CD14-positive monocyte (primary cell): ENCODE data around the gene CYP4V2. TPM values are rescaled to one million over a fixed set of nuclear protein-coding genes. Genes with fewer than 3 reads are reported as not detected.
A peak's percentile ranks its signal among the peaks of the same experiment; 100 is the strongest.

Experiments used
- DNase-seq, 3 donors: peaks; one replicate each; pipeline ENCODE4 v3.0.0-alpha.2; 2011 to 2022
- H2AFZ ChIP-seq: 2 replicates; pipeline ENCODE4 v1.6.0; 2012; ENCODE audit warnings: mild to moderate bottlenecking, low read depth, low read length, inconsistent platforms; ENCODE audit not compliant: insufficient read depth, poor library complexity, severe bottlenecking
- H3K27ac ChIP-seq, 2 donors: 1 replicate in 1 of 2; 2 replicates in 1 of 2; pipeline ENCODE4 v1.5.1; 2012 to 2013; ENCODE audit warnings: low read length in 2 of 2, control low read depth in 1 of 2, inconsistent platforms in 1 of 2, low read depth in 1 of 2, mild to moderate bottlenecking in 1 of 2
- H3K27me3 ChIP-seq, 2 donors: one replicate each; pipeline versions ENCODE4 v1.6.0 to v1.6.1; 2011 to 2013; ENCODE audit warnings: low read length in 2 of 2; ENCODE audit not compliant: control insufficient read depth in 2 of 2, insufficient read depth in 2 of 2
- H3K36me3 ChIP-seq, 2 donors: replicated peaks in 1 of 2; 1 replicate in 1 of 2; 2 replicates in 1 of 2; pipeline versions ENCODE4 v1.5.1 to v1.6.1; 2012 to 2013; ENCODE audit warnings: low read length in 2 of 2, control low read depth in 1 of 2, inconsistent platforms in 1 of 2, mild to moderate bottlenecking in 1 of 2; ENCODE audit not compliant: insufficient read depth in 2 of 2, control insufficient read depth in 1 of 2
- H3K4me1 ChIP-seq, 2 donors: 1 replicate in 1 of 2; 2 replicates in 1 of 2; pipeline versions ENCODE4 v1.5.1 to v1.6.1; 2012 to 2013; ENCODE audit warnings: low read length in 2 of 2, control low read depth in 1 of 2, inconsistent platforms in 1 of 2, mild to moderate bottlenecking in 1 of 2, moderate library complexity in 1 of 2; ENCODE audit not compliant: insufficient read depth in 2 of 2, control insufficient read depth in 1 of 2
- H3K4me2 ChIP-seq: replicated peaks from 2 replicates; pipeline ENCODE3; 2012; ENCODE audit warnings: low read length, moderate library complexity, mild to moderate bottlenecking; ENCODE audit not compliant: poor library complexity, severe bottlenecking; ENCODE audit errors: extremely low read depth
- H3K4me3 ChIP-seq, 3 experiments: fragments of 200-600 bp in 1 of 3; sonication (generic) in 1 of 3; replicated peaks in 1 of 3; 1 replicate in 2 of 3; 2 replicates in 1 of 3; pipeline ENCODE4 v1.5.1; 2011 to 2013; ENCODE audit warnings: low read length in 3 of 3, mild to moderate bottlenecking in 3 of 3, control low read depth in 2 of 3, low read depth in 2 of 3, inconsistent platforms in 1 of 3, moderate library complexity in 1 of 3
- H3K79me2 ChIP-seq: 2 replicates; pipeline ENCODE4 v1.6.0; 2012; ENCODE audit warnings: mild to moderate bottlenecking, control low read depth, inconsistent platforms, low read length, moderate library complexity; ENCODE audit not compliant: insufficient read depth
- H3K9ac ChIP-seq: 2 replicates; pipeline ENCODE4 v1.6.0; 2017; ENCODE audit warnings: low read length, mild to moderate bottlenecking; ENCODE audit not compliant: insufficient read depth, poor library complexity, severe bottlenecking
- H3K9me3 ChIP-seq, 2 donors: replicated peaks in 1 of 2; 1 replicate in 1 of 2; 2 replicates in 1 of 2; pipeline versions ENCODE4 v1.5.1 to v1.6.1; 2012 to 2013; ENCODE audit warnings: low read length in 2 of 2, control low read depth in 1 of 2; ENCODE audit not compliant: control insufficient read depth in 1 of 2, insufficient read depth in 1 of 2
- H4K20me1 ChIP-seq: 2 replicates; pipeline ENCODE4 v1.6.0; 2012; ENCODE audit warnings: mild to moderate bottlenecking, low read length, control low read depth, moderate library complexity; ENCODE audit not compliant: insufficient read depth
- H3K27ac Mint-ChIP-seq, 7 donors: one replicate each; pipeline ENCODE4 v1.8.0; 2020; ENCODE audit warnings: mild to moderate bottlenecking in 7 of 7, mixed read lengths in 7 of 7, moderate library complexity in 6 of 7, inconsistent platforms in 2 of 7
- H3K27me3 Mint-ChIP-seq, 3 donors: one replicate each; pipeline ENCODE4 v1.8.0; 2021 to 2022; ENCODE audit warnings: low read depth in 3 of 3, mild to moderate bottlenecking in 3 of 3, mixed read lengths in 3 of 3, moderate library complexity in 3 of 3, inconsistent platforms in 1 of 3
- H3K36me3 Mint-ChIP-seq, 2 donors: one replicate each; pipeline ENCODE4 v1.8.0; 2020; ENCODE audit warnings: mixed read lengths in 2 of 2, inconsistent platforms in 1 of 2, mild to moderate bottlenecking in 1 of 2
- H3K4me1 Mint-ChIP-seq: one replicate; pipeline ENCODE4 v1.8.0; 2020; ENCODE audit warnings: mild to moderate bottlenecking, mixed read lengths
- H3K4me3 Mint-ChIP-seq, 2 donors: one replicate each; pipeline ENCODE4 v1.8.0; 2020; ENCODE audit warnings: mild to moderate bottlenecking in 2 of 2, mixed read lengths in 2 of 2, moderate library complexity in 1 of 2
- H3K9me3 Mint-ChIP-seq, 7 donors: one replicate each; pipeline ENCODE4 v1.8.0; 2020 to 2022; ENCODE audit warnings: mixed read lengths in 7 of 7, mild to moderate bottlenecking in 6 of 7, moderate library complexity in 6 of 7, inconsistent platforms in 2 of 7
- CTCF ChIP-seq: fragments of 200-600 bp; IDR thresholded peaks from one replicate; pipeline ENCODE4 v1.8.0; 2022; ENCODE audit warnings: antibody characterized with exemption, mild to moderate bottlenecking
- WGBS: methylation state at CpG from one replicate; pipeline ENCODE4 v1.1.5; 2013; ENCODE audit warnings: missing lambda C conversion rate; ENCODE audit not compliant: insufficient coverage; 5-methylcytosine and 5-hydroxymethylcytosine counted together
- intact Hi-C, 2 donors: fragments of 100-400 bp; cut with micrococcal nuclease; formaldehyde crosslinking; loops; one replicate each; pipeline versions ENCODE4 v1.15.0 to v1.15.1; 2023
- polyA plus RNA-seq, 3 donors: library from polyadenylated mRNA; depleted of rRNA in 1 of 3; unstranded in 2 of 3; stranded (reverse) in 1 of 3; fragments of 300-500 nt in 2 of 3; fragments of >200 nt in 1 of 3; fragmentation: Illumina TruSeq in 2 of 3; gene quantifications; 1 replicate in 2 of 3; 2 replicates in 1 of 3; pipeline ENCODE4 v1.2.3, GENCODE V29; 2012 to 2021

CYP4V2 gene
- polyA plus RNA-seq, 3 donors: 6.3 to 10.5 (median 6.3) TPM

DNA sequence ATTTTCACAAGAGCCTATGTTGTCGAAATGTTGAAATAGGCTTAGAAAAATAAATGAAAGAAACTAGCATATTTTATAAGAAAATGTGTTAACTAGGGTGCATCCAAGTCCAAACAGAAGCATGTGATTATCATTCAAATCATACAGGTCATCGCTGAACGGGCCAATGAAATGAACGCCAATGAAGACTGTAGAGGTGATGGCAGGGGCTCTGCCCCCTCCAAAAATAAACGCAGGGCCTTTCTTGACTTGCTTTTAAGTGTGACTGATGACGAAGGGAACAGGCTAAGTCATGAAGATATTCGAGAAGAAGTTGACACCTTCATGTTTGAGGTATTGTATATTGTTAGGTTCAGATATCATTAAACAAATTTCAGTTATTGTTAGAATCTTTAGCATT lies 9.6 kb downstream of the CYP4V2 start:
- TF ChIP-seq CTCF: no peak
- Mint-ChIP-seq H3K4me1 (peaks cover 6% of the 10 kb centered on the region), H3K4me3 (no peak overlapping the region), H3K27me3 (no peaks in the 10 kb centered on the region), H3K27ac (peak overlapping the region in 1 of 7 donors; percentile 61), H3K36me3 (peaks cover 11 to 12% of the 10 kb centered on the region in 2 donors), H3K9me3 (peaks cover 0 to 8% (median 3%) of the 10 kb centered on the region in 7 donors)
- peaks cover 0 to 15% of the 10 kb centered on the region in 2 donors for H3K36me3 ChIP-seq
- no peak for DNase-seq
- peaks cover 0 to 9% of the 10 kb centered on the region in 2 donors for H3K9me3 ChIP-seq
- no peak overlapping the region for H3K4me2 ChIP-seq
- H3K27me3 ChIP-seq: no peaks in the 10 kb centered on the region
- H2AFZ ChIP-seq: no peak overlapping the region
- H3K4me1 ChIP-seq: no peaks in the 10 kb centered on the region
- 100% methylated on average over 3 of the region's 7 CpGs for WGBS
- intact Hi-C loops: no loop called here
- H3K79me2 ChIP-seq: no peaks in the 10 kb centered on the region
- H4K20me1 ChIP-seq: no peaks in the 10 kb centered on the region
- H3K9ac ChIP-seq: no peak overlapping the region
- H3K4me3 ChIP-seq: no peak overlapping the region
- no peak overlapping the region for H3K27ac ChIP-seq

DNA sequence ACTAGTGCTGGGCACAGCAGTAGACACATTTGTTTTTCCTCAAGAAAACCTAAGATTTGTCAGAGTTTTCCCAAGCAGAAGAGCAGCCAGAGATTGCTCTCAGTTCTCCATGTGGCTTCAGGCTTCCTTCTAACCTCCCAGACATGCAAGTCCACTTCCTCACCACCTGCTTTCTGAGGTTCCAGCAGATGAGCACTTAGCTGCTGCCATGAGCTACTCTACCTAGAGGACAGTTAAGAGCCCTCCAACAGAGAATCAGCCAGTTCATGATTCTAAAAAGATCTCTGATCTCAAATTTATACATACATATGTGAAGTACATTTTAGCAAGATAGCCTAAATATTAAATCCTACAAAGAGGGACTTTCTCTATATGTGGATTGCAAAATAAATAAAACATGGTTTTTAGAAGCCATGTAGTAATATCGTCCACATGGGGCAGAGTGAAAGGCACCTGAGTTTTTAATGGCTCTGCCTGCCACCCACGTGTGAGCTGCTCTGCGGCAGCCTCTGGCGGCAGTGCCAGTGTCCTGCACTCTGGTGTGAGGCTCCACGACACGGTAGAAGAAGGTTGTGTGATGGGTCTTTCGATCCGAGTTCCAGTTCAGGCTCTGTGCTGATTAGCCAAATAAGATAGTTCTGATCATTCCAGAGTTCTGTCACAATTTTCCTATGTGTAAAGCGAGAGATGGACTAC lies 10.3 kb downstream of the CYP4V2 start:
- H2AFZ ChIP-seq: no peak overlapping the region
- Mint-ChIP-seq H3K36me3 (peaks cover 6 to 8% of the 10 kb centered on the region in 2 donors), H3K27me3 (no peaks in the 10 kb centered on the region), H3K4me1 (peaks cover 6% of the 10 kb centered on the region), H3K9me3 (peaks cover 2 to 8% (median 3%) of the 10 kb centered on the region in 7 donors), H3K4me3 (peak overlapping the region; percentile 38 to 62), H3K27ac (peak overlapping the region in 1 of 7 donors; percentile 16)
- no peak overlapping the region for H3K27ac ChIP-seq
- H3K79me2 ChIP-seq: no peaks in the 10 kb centered on the region
- no peaks in the 10 kb centered on the region for H3K27me3 ChIP-seq
- H3K4me3 ChIP-seq: no peak overlapping the region
- TF ChIP-seq CTCF: peak; percentile 70
- intact Hi-C loops: loop anchor here in 1 of 2 donors (2.0 kb wide), 1 partner anchor 23 kb away; no protein-coding TSS in a partner anchor
- no peak overlapping the region for H3K9ac ChIP-seq
- peak; percentile 18 to 25 (median 21) for DNase-seq
- H3K4me2 ChIP-seq: no peak overlapping the region
- H3K4me1 ChIP-seq: no peaks in the 10 kb centered on the region
- peaks cover 0 to 9% of the 10 kb centered on the region in 2 donors for H3K36me3 ChIP-seq
- WGBS: 10% methylated on average over 8 of the region's 9 CpGs
- no peaks in the 10 kb centered on the region for H4K20me1 ChIP-seq
- peaks cover 0 to 9% of the 10 kb centered on the region in 2 donors for H3K9me3 ChIP-seq
